ENCODE results near the gene CCER1.

DNA sequence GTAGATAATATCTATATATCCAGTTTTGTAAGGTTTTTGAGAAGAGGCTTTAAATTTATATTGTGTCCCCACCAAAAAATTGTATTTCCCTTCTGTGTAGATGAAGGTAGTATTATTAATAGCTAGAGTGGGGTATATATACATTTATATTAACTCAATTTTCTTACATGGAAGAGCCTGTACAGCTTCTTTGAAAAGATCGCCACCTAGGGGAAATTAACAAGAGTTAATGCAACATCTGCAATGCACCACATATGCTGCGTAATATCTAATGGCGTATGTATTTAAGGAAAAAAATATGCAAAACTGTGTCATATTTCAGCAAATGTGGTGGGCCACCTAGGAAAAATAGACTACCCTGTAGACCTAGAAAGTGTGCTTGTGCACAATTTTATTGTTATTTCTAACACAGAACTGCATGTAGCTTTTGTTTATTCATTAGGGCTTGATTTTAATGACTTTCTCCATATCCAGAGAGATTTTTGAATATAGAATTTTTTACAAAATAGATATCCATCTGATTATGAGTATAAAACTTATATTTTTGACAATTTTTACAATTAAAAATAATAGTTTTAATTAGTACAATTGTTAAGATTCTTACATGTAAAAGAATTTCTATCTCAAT is 14.0 kb downstream of the CCER1 start:
- TF ChIP-seq, protein P1, sequence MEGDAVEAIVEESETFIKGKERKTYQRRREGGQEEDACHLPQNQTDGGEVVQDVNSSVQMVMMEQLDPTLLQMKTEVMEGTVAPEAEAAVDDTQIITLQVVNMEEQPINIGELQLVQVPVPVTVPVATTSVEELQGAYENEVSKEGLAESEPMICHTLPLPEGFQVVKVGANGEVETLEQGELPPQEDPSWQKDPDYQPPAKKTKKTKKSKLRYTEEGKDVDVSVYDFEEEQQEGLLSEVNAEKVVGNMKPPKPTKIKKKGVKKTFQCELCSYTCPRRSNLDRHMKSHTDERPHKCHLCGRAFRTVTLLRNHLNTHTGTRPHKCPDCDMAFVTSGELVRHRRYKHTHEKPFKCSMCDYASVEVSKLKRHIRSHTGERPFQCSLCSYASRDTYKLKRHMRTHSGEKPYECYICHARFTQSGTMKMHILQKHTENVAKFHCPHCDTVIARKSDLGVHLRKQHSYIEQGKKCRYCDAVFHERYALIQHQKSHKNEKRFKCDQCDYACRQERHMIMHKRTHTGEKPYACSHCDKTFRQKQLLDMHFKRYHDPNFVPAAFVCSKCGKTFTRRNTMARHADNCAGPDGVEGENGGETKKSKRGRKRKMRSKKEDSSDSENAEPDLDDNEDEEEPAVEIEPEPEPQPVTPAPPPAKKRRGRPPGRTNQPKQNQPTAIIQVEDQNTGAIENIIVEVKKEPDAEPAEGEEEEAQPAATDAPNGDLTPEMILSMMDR (IDR thresholded peaks at IDR 0.05) = peak; percentile 29 to 73 (median 54)
- TF ChIP-seq POLR2A (IDR thresholded peaks at IDR 0.05) = no peak

All from heart left ventricle (tissue), 13 donors.